ENCODE data around the gene PRKACG.

GRCh38 chr9:69018737-69019136 is 4.8 kb upstream of the PRKACG start:
- TF ChIP-seq CTCF (conservative IDR thresholded peaks at IDR 0.05 in 1 of 2, IDR thresholded peaks at IDR 0.05 in 1 of 2; ENCODE audit: extremely low read depth in 1 of 2, insufficient read depth in 1 of 2, low read depth in 1 of 2, low read length in 2 of 2) = no peak
- TF ChIP-seq EZH2 (IDR thresholded peaks at IDR 0.05; ENCODE audit: borderline replicate concordance, low read length) = no peak
